HepG2 (cell line): ENCODE data around the gene MDH1B. TPM values are rescaled to one million over a fixed set of nuclear protein-coding genes. Genes with fewer than 3 reads are reported as not detected.

Source experiments
- ATAC-seq: fragments of 200-7000 bp; cut with Tn5 transposase; 3 replicates; pipeline ENCODE4 v1.9.1; 2020; ENCODE audit warnings: mild to moderate bottlenecking, moderate library complexity
- BruUV-seq: library from RNA; stranded (reverse); fragments of 400-500 nt; replicated peaks from 2 replicates; lab custom pipeline; 2021; lab: Mats Ljungman, UMichigan
- CTCF ChIA-PET: fragments of 300-600 bp; formaldehyde crosslinking; extraction: SDS; loops from one replicate; lab custom pipeline; 2021; ENCODE audit warnings: low total read pairs, inconsistent platforms, low intra/inter-chr PET ratio; lab: Yijun Ruan, JAX
- POLR2A ChIA-PET: fragments of 350-600 bp; sonication (Branson Sonifier 250); formaldehyde crosslinking; loops from one replicate; lab custom pipeline; 2020; ENCODE audit warnings: antibody characterized with exemption, inconsistent platforms; lab: Yijun Ruan, JAX
- DNase-seq: peaks from one replicate; pipeline ENCODE4 v3.0.0-alpha.2; 2015; ENCODE audit warnings: low spot score
- FAIRE-seq: peaks from 3 replicates; lab custom pipeline; 2011; peaks lifted over from hg19 to GRCh38; lab: Jason Lieb, UNC
- H2AFZ ChIP-seq: one replicate; pipeline ENCODE4 v1.6.1; 2011; ENCODE audit warnings: low read length, inconsistent platforms
- H3K27ac ChIP-seq: fragments of 300-600 bp; 3 replicates; pipeline ENCODE4 v1.8.0; 2011; ENCODE audit warnings: mixed run types, mild to moderate bottlenecking, mixed read lengths, low read length, inconsistent platforms; ENCODE audit not compliant: insufficient read depth; ENCODE audit errors: extremely low read length
- H3K27me3 ChIP-seq, 2 experiments: fragments of 200-600 bp in 1 of 2; 2 replicates in 1 of 2; 3 replicates in 1 of 2; pipeline versions ENCODE4 v1.6.0 to v1.8.0; 2011; ENCODE audit warnings: low read length in 2 of 2, mild to moderate bottlenecking in 2 of 2, moderate library complexity in 2 of 2, inconsistent platforms in 1 of 2; ENCODE audit not compliant: insufficient read depth in 2 of 2, control insufficient read depth in 1 of 2
- H3K36me3 ChIP-seq, 2 experiments: fragments of 200-600 bp in 1 of 2; replicated peaks in 1 of 2; 2 replicates in 1 of 2; 3 replicates in 1 of 2; pipeline versions ENCODE4 v1.5.1 to v1.8.0; 2011; ENCODE audit warnings: low read length in 2 of 2, inconsistent platforms in 1 of 2; ENCODE audit not compliant: insufficient read depth in 2 of 2, control insufficient read depth in 1 of 2
- H3K4me1 ChIP-seq: 2 replicates; pipeline ENCODE4 v1.5.1; 2012; ENCODE audit warnings: low read length, inconsistent platforms; ENCODE audit not compliant: insufficient read depth
- H3K4me2 ChIP-seq: 2 replicates; pipeline ENCODE4 v1.6.0; 2011; ENCODE audit warnings: low read depth, low read length, inconsistent platforms
- H3K4me3 ChIP-seq, 3 experiments: fragments of 200-600 bp in 1 of 3; sonication (generic), shearing (Covaris generic) in 1 of 3; replicated peaks in 1 of 3; 2 replicates each; pipeline ENCODE4 v1.5.1; 2011 to 2016; ENCODE audit warnings: low read length in 3 of 3, inconsistent platforms in 2 of 3, low read depth in 2 of 3, mild to moderate bottlenecking in 2 of 3, control low read depth in 1 of 3, mixed read lengths in 1 of 3; ENCODE audit not compliant: insufficient read depth in 1 of 3
- H3K79me2 ChIP-seq: one replicate; pipeline ENCODE4 v1.6.1; 2011; ENCODE audit warnings: low read length, inconsistent platforms; ENCODE audit not compliant: insufficient read depth
- H3K9ac ChIP-seq: 2 replicates; pipeline ENCODE4 v1.6.0; 2011; ENCODE audit warnings: mild to moderate bottlenecking, low read depth, low read length, inconsistent platforms; ENCODE audit not compliant: insufficient read depth
- H3K9me3 ChIP-seq: 2 replicates; pipeline ENCODE4 v1.5.1; 2012; ENCODE audit warnings: mild to moderate bottlenecking, low read length
- H4K20me1 ChIP-seq: 2 replicates; pipeline ENCODE4 v1.6.0; 2011; ENCODE audit warnings: inconsistent platforms, mild to moderate bottlenecking, low read length, moderate library complexity; ENCODE audit not compliant: insufficient read depth
- ARNT2 ChIP-seq: sonication (generic); formaldehyde crosslinking; IDR thresholded peaks from 2 replicates; pipeline ENCODE4 v1.8.0; 2022; ENCODE audit warnings: mild to moderate bottlenecking, low read depth, missing genetic modification reagents, moderate library complexity
- DBP ChIP-seq: sonication (generic); formaldehyde crosslinking; IDR thresholded peaks from 2 replicates; pipeline ENCODE4 v1.4.0; 2020; ENCODE audit warnings: missing genetic modification reagents; ENCODE audit errors: not compliant biosample characterization
- HDAC2 ChIP-seq: sonication (generic); formaldehyde crosslinking; IDR thresholded peaks from 2 replicates; pipeline ENCODE4 v1.4.0; 2020; ENCODE audit warnings: missing genetic modification reagents
- IRF1 ChIP-seq: sonication (generic); formaldehyde crosslinking; IDR thresholded peaks from 2 replicates; pipeline ENCODE4 v1.4.0; 2020; ENCODE audit warnings: low read depth, mild to moderate bottlenecking, missing genetic modification reagents
- ONECUT2 ChIP-seq: sonication (generic); formaldehyde crosslinking; IDR thresholded peaks from 2 replicates; pipeline ENCODE4 v1.4.0; 2020; ENCODE audit warnings: missing genetic modification reagents
- TARDBP ChIP-seq: sonication (generic); formaldehyde crosslinking; IDR thresholded peaks from 2 replicates; pipeline ENCODE4 v1.8.0; 2022; ENCODE audit warnings: mild to moderate bottlenecking, missing genetic modification reagents
- ZNF33A ChIP-seq: sonication (generic); formaldehyde crosslinking; IDR thresholded peaks from 2 replicates; pipeline ENCODE4 v1.5.1; 2020; ENCODE audit warnings: missing genetic modification reagents, mild to moderate bottlenecking, moderate library complexity, borderline replicate concordance
- ZNF33B ChIP-seq: sonication (generic); formaldehyde crosslinking; IDR thresholded peaks from 2 replicates; pipeline ENCODE4 v1.5.1; 2020; ENCODE audit warnings: mild to moderate bottlenecking, missing genetic modification reagents
- ZNF503 ChIP-seq: sonication (generic); formaldehyde crosslinking; IDR thresholded peaks from 2 replicates; pipeline ENCODE4 v1.4.0; 2020; ENCODE audit warnings: missing genetic modification reagents
- ZNF549 ChIP-seq: sonication (generic); formaldehyde crosslinking; IDR thresholded peaks from 2 replicates; pipeline ENCODE4 v1.5.0; 2020; ENCODE audit warnings: missing genetic modification reagents
- ZNF773 ChIP-seq: sonication (generic); formaldehyde crosslinking; IDR thresholded peaks from 2 replicates; pipeline ENCODE4 v1.4.0; 2020; ENCODE audit warnings: missing genetic modification reagents, borderline replicate concordance
- ZNF839 ChIP-seq: sonication (generic); formaldehyde crosslinking; IDR thresholded peaks from 2 replicates; pipeline ENCODE4 v1.4.0; 2020; ENCODE audit warnings: missing genetic modification reagents, mild to moderate bottlenecking, borderline replicate concordance
- ZSCAN20 ChIP-seq: sonication (generic); formaldehyde crosslinking; IDR thresholded peaks from 2 replicates; pipeline ENCODE4 v1.4.0; 2020; ENCODE audit warnings: missing genetic modification reagents, mild to moderate bottlenecking, borderline replicate concordance
- ZSCAN22 ChIP-seq: sonication (generic); formaldehyde crosslinking; IDR thresholded peaks from 2 replicates; pipeline ENCODE4 v1.4.0; 2020; ENCODE audit warnings: mild to moderate bottlenecking, missing genetic modification reagents
- WGBS: methylation state at CpG from one replicate; pipeline ENCODE4 v1.1.6; 2017; ENCODE audit warnings: low lambda C conversion rate; 5-methylcytosine and 5-hydroxymethylcytosine counted together
- in situ Hi-C: cut with HindIII; loops from 2 replicates; pipeline ENCODE4 v1.10.0; 2017; ENCODE audit warnings: low pct_unique_long_range_greater_than_20kb; ENCODE audit not compliant: extremely low pct_ligation_motif_present
- intact Hi-C: fragments of 100-400 bp; cut with micrococcal nuclease; formaldehyde crosslinking; loops from one replicate; pipeline ENCODE4 v1.10.0; 2022; ENCODE audit not compliant: unreplicated experiment
- polyA plus RNA-seq, 8 experiments: library from polyadenylated mRNA; depleted of rRNA in 3 of 8; stranded (reverse) in 7 of 8; unstranded in 1 of 8; fragments of >200 nt; fragmentation: Illumina TruSeq in 4 of 8; extraction: Trizol in 4 of 8; gene quantifications; 2 replicates each; pipeline versions ENCODE4 v1.2.1 to v1.2.3, GENCODE V29; 2011 to 2016; ENCODE audit warnings: low read depth in 4 of 8, missing spikeins in 1 of 8, mixed read lengths in 1 of 8; ENCODE audit not compliant: insufficient read depth in 1 of 8
- total RNA-seq, 5 experiments: library from RNA; depleted of rRNA; stranded (reverse); fragments of >200 nt; fragmentation: Illumina TruSeq; extraction: Trizol; gene quantifications; 2 replicates each; pipeline ENCODE4 v1.2.3, GENCODE V29; 2016; ENCODE audit warnings: low read depth in 1 of 5

Gene MDH1B
- total and polyA plus RNA-seq, 2 of the 13 experiments (the other 11 are each of a cell fraction or from before 2014, with no cell fraction given) = 0.17 to 0.86 TPM

- TF ChIP-seq ZSCAN20 (no peak), ZNF839 (no peak), ARNT2 (CRISPR knock-in tag) (no peak), ZNF33B (no peak), ZSCAN22 (no peak)
- TF ChIP-seq, all 625 proteins: peak for 0
Measured at GRCh38 chr2:206805887-206806607, 40.9 kb upstream of the MDH1B start (continued).

- Histone ChIP-seq H3K27ac (no peak overlapping the region), H3K9ac (no peak overlapping the region), H3K36me3 (no peaks in the 10 kb centered on the region; a peak in 1 of 5 replicates), H2AFZ (no peak overlapping the region), H3K4me3 (no peak overlapping the region), H3K9me3 (no peaks in the 10 kb centered on the region), H4K20me1 (no peaks in the 10 kb centered on the region; the same call in 1 of the 2 replicates), H3K27me3 (no peaks in the 10 kb centered on the region), H3K4me1 (no peaks in the 10 kb centered on the region), H3K4me2 (no peak overlapping the region), H3K79me2 (no peaks in the 10 kb centered on the region)
- ChIA-PET POLR2A (no interaction called here), CTCF (no interaction called here)
- intact Hi-C loops = no loop called here
- in situ Hi-C loops = loop anchor here (5.0 kb wide), 2 partner anchors 183 to 668 kb away; no protein-coding TSS in a partner anchor
- no peak for ATAC-seq
- 74% methylated on average over 5 of the region's 5 CpGs for WGBS
- no TSS peak for BruUV-seq
- TF ChIP-seq DBP (CRISPR knock-in tag) = no peak
- no peak for TF ChIP-seq IRF1 (CRISPR knock-in tag)
- no peak for TF ChIP-seq ONECUT2 (CRISPR knock-in tag)
- no peak for TF ChIP-seq ZNF33A (CRISPR knock-in tag)
- no peak for TF ChIP-seq ZNF773
- TF ChIP-seq TARDBP = no peak
- no peak for TF ChIP-seq HDAC2 (CRISPR knock-in tag)
- no peak for TF ChIP-seq ZNF549
- no peak for TF ChIP-seq ZNF503 (CRISPR knock-in tag)
- TF ChIP-seq ZNF839 = no peak
- FAIRE-seq = no peak
- no peak for DNase-seq
Measured at GRCh38 chr2:206804326-206804725, 39.2 kb upstream of the MDH1B start.
